ENCODE data around the gene NBEAL2. TPM values are rescaled to one million over a fixed set of nuclear protein-coding genes. Genes with fewer than 3 reads are reported as not detected.

The NBEAL2 gene
- total and polyA plus RNA-seq, 2 of the 4 experiments (the other 2 are of a cell fraction): 2.2 to 12.5 TPM

DNA sequence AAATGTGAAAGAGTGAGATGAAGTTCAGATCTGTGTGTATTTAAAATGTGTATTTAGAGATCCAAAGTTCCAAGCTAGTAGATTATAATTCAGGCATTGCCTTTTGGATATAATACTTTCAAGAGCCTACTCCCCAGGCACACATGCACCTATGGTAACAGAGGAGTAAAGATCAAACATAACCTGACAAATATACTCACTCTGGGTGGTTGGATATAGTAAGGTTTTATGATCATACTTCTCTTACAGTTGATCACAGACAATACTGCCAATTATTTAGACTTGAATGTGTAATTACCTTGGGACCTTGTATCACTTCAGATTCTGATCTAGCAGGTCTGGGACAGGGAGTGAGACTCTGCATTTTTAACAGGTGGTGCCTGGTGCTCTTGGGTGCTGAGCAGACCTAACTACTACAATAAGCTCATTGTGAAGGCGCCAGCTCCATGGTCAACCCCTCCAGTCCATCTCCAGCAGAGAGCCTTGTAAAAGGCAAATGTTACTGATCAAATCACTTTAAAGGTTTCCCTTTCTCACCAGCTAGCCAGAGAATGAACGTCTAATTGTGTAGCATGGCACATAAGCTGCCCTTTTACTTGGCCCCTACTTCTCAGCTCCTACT is 55.5 kb downstream of the NBEAL2 start:
- no peak overlapping the region for H2BK20ac ChIP-seq (ENCODE audit: low read depth, low read length)
- no peak overlapping the region for H3K4ac ChIP-seq (ENCODE audit: low read depth, low read length)
- 0 out of 2 replicates have a peak overlapping the region, but pooled peaks have one; percentile 7 for H3K23ac ChIP-seq (ENCODE audit: low read depth, low read length)
- CTCF ChIA-PET: interaction anchor here (0.6 to 0.9 kb wide), 2 partner anchors 12 to 172 kb away, joined by 3 to 5 read pairs; no protein-coding TSS in a partner anchor
- peaks cover 26% of the 10 kb centered on the region for H3K36me3 ChIP-seq (ENCODE audit: control insufficient read depth, insufficient read depth, low read length)
- DNase-seq (no peak), ATAC-seq (ENCODE audit: low read depth) (no peak; the same call in none of the 2 replicates)
- WGBS, 2 experiments (ENCODE audit: extremely low coverage in 2 of 2, insufficient read length in 1 of 2): 100% methylated on average over 1 of the region's 2 CpGs; no CpG with 5 or more reads in 1 of the 2 experiments
- no peak overlapping the region for H2AFZ ChIP-seq (replicated peaks; ENCODE audit: low read length, poor library complexity)
- peaks cover 30% of the 10 kb centered on the region for H4K20me1 ChIP-seq (ENCODE audit: insufficient read depth, low read length)
- intact Hi-C loops (cut with micrococcal nuclease) (loop anchor here (1.0 to 5.0 kb wide), 3 partner anchors 42 to 282 kb away; no protein-coding TSS in a partner anchor), in situ Hi-C loops (cut with MboI; ENCODE audit: low sequenced_read_pairs) (no loop called here), dilution Hi-C loops (cut with HindIII; ENCODE audit: low sequenced_read_pairs, unreplicated experiment) (no loop called here)
- H3K4me1 ChIP-seq (ENCODE audit: control insufficient read depth, insufficient read depth, low read length): peaks cover 8% of the 10 kb centered on the region
- no peak overlapping the region for H2BK5ac ChIP-seq (ENCODE audit: low read depth, low read length, poor library complexity, severe bottlenecking)
- no peak overlapping the region for H3K4me2 ChIP-seq (ENCODE audit: low read depth, low read length)
- H3K18ac ChIP-seq (ENCODE audit: low read depth, low read length): no peak overlapping the region
- H2BK15ac ChIP-seq (ENCODE audit: low read depth, low read length): no peak overlapping the region
- no peak overlapping the region for H3K56ac ChIP-seq (ENCODE audit: extremely low read depth, insufficient read depth, low read length)
- H3K9ac ChIP-seq (ENCODE audit: low read depth, low read length): no peak overlapping the region
- H3K27me3 ChIP-seq (ENCODE audit: control insufficient read depth, insufficient read depth, low read length): no peaks in the 10 kb centered on the region
- H3K9me1 ChIP-seq (ENCODE audit: insufficient read depth, low read length): peaks cover 8% of the 10 kb centered on the region
- H4K91ac ChIP-seq (ENCODE audit: insufficient read depth, low read depth, low read length): no peak overlapping the region
- no peak overlapping the region for H3K14ac ChIP-seq (replicated peaks; ENCODE audit: low read depth, low read length)
- H3K9me3 ChIP-seq (ENCODE audit: control insufficient read depth, insufficient read depth, low read length): no peaks in the 10 kb centered on the region
- no peak overlapping the region for H3K27ac ChIP-seq (ENCODE audit: insufficient read depth, low read length)
- no TSS peak for BruUV-seq (replicated peaks)
- no peak overlapping the region for H2AK5ac ChIP-seq (ENCODE audit: low read depth, low read length)
- no peak overlapping the region for H2BK120ac ChIP-seq (ENCODE audit: low read depth, low read length)
- TF ChIP-seq, protein P1, sequence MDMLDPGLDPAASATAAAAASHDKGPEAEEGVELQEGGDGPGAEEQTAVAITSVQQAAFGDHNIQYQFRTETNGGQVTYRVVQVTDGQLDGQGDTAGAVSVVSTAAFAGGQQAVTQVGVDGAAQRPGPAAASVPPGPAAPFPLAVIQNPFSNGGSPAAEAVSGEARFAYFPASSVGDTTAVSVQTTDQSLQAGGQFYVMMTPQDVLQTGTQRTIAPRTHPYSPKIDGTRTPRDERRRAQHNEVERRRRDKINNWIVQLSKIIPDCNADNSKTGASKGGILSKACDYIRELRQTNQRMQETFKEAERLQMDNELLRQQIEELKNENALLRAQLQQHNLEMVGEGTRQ (IDR thresholded peaks at IDR 0.05; ENCODE audit: low read depth, low read length): no peak
- no peak for TF ChIP-seq BHLHE40 (IDR thresholded peaks at IDR 0.05; ENCODE audit: low read depth, low read length)
- TF ChIP-seq MAZ (IDR thresholded peaks at IDR 0.05; ENCODE audit: borderline replicate concordance, low read depth, low read length): no peak
- TF ChIP-seq CEBPB (IDR thresholded peaks at IDR 0.05; ENCODE audit: low read depth, low read length): no peak
- TF ChIP-seq RCOR1 (IDR thresholded peaks at IDR 0.05; ENCODE audit: insufficient replicate concordance, low read length): no peak
- no peak for TF ChIP-seq CHD1 (IDR thresholded peaks at IDR 0.05; ENCODE audit: low read depth, low read length)
- TF ChIP-seq, protein P2, sequence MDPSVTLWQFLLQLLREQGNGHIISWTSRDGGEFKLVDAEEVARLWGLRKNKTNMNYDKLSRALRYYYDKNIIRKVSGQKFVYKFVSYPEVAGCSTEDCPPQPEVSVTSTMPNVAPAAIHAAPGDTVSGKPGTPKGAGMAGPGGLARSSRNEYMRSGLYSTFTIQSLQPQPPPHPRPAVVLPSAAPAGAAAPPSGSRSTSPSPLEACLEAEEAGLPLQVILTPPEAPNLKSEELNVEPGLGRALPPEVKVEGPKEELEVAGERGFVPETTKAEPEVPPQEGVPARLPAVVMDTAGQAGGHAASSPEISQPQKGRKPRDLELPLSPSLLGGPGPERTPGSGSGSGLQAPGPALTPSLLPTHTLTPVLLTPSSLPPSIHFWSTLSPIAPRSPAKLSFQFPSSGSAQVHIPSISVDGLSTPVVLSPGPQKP (IDR thresholded peaks at IDR 0.05; ENCODE audit: borderline replicate concordance, low read depth, low read length): no peak
- no peak for TF ChIP-seq MAFK (IDR thresholded peaks at IDR 0.05; ENCODE audit: low read depth, low read length)
- no peak for TF ChIP-seq NFE2L2 (IDR thresholded peaks at IDR 0.05; ENCODE audit: low read depth, low read length)
- no peak for TF ChIP-seq FOS (IDR thresholded peaks at IDR 0.05; ENCODE audit: low read depth, low read length)
- H2AK9ac ChIP-seq (replicated peaks; ENCODE audit: low read depth, low read length, poor library complexity): no peak overlapping the region
- no peak overlapping the region for H4K5ac ChIP-seq (ENCODE audit: low read depth, low read length)
- H3K79me1 ChIP-seq (ENCODE audit: low read depth in 1 of 2, low read length in 2 of 2): peaks cover 20 to 42% of the 10 kb centered on the region in 2 experiments
- POLR2A ChIA-PET (ENCODE audit: unreplicated experiment): no interaction called here
- H3K4me3 ChIP-seq (ENCODE audit: insufficient read depth, low read depth, low read length): no peak overlapping the region
- H4K8ac ChIP-seq (ENCODE audit: low read depth in 2 of 2, low read length in 2 of 2): no peak overlapping the region
